Neural cell (in vitro differentiated cells): Measurements from ENCODE around the gene DHX40. TPM values are rescaled to one million over a fixed set of nuclear protein-coding genes. Genes with fewer than 3 reads are reported as not detected.
"Not testable (repeated sequence)": the region's sequence is repeated elsewhere in the genome, so short reads cannot be mapped to it uniquely, and the experiment has no call there.

Experiments
- H2AFZ ChIP-seq: fragments of 200-600, 300-800 bp; sonication (generic), shearing (Covaris generic); 2 replicates; pipeline ENCODE4 v1.6.0; 2014; ENCODE audit warnings: low read depth, mild to moderate bottlenecking, antibody characterized with exemption, low read length, moderate library complexity
- H3F3A ChIP-seq: fragments of 200-600 bp; shearing (Covaris generic); 2 replicates; pipeline ENCODE4 v1.6.1; 2016; ENCODE audit warnings: mild to moderate bottlenecking, moderate library complexity, mixed read lengths, antibody characterized with exemption, low read length; ENCODE audit not compliant: insufficient read depth, poor library complexity, severe bottlenecking
- H3K27ac ChIP-seq: fragments of 200-600, 300-800 bp; sonication (generic), shearing (Covaris generic); 2 replicates; pipeline ENCODE4 v1.5.1; 2014; ENCODE audit warnings: mild to moderate bottlenecking, low read length, moderate library complexity
- H3K27me3 ChIP-seq: fragments of 300-800, 200-600 bp; sonication (generic), shearing (Covaris generic); 2 replicates; pipeline ENCODE4 v1.6.0; 2014; ENCODE audit warnings: mild to moderate bottlenecking, low read depth, low read length, moderate library complexity; ENCODE audit not compliant: insufficient read depth
- H3K36me3 ChIP-seq: fragments of 300-800, 200-600 bp; sonication (generic), shearing (Covaris generic); 2 replicates; pipeline ENCODE4 v1.5.1; 2014; ENCODE audit warnings: mild to moderate bottlenecking, antibody characterized with exemption, low read length, moderate library complexity; ENCODE audit not compliant: insufficient read depth
- H3K4me2 ChIP-seq: fragments of 300-800, 200-600 bp; sonication (generic), shearing (Covaris generic); 2 replicates; pipeline ENCODE4 v1.6.0; 2014; ENCODE audit warnings: mild to moderate bottlenecking, low read length
- H3K4me3 ChIP-seq: fragments of 300-800, 200-600 bp; sonication (generic), shearing (Covaris generic); 2 replicates; pipeline ENCODE4 v1.5.1; 2014; ENCODE audit warnings: mild to moderate bottlenecking, low read length, moderate library complexity
- H3K79me2 ChIP-seq: fragments of 200-600 bp; shearing (Covaris generic); replicated peaks from 2 replicates; pipeline ENCODE4 v1.6.0; 2014; ENCODE audit warnings: mild to moderate bottlenecking, low read length, moderate library complexity; ENCODE audit not compliant: insufficient read depth
- H3K9ac ChIP-seq: fragments of 300-800, 200-600 bp; sonication (generic), shearing (Covaris generic); 2 replicates; pipeline ENCODE4 v1.6.1; 2016; ENCODE audit warnings: mild to moderate bottlenecking, low read length, mixed read lengths
- H3K9me2 ChIP-seq: fragments of 200-600 bp; shearing (Covaris generic); 2 replicates; pipeline ENCODE4 v1.6.1; 2016; ENCODE audit warnings: mild to moderate bottlenecking, low read length, mixed read lengths; ENCODE audit not compliant: insufficient read depth
- H3K9me3 ChIP-seq: fragments of 200-600, 300-800 bp; sonication (generic), shearing (Covaris generic); 2 replicates; pipeline ENCODE4 v1.6.1; 2016; ENCODE audit warnings: mild to moderate bottlenecking, mixed run types, low read length, moderate library complexity, mixed read lengths
- H4K20me1 ChIP-seq: fragments of 200-600 bp; shearing (Covaris generic); 2 replicates; pipeline ENCODE4 v1.6.1; 2016; ENCODE audit warnings: mild to moderate bottlenecking, mixed run types; ENCODE audit not compliant: insufficient read depth
- polyA plus RNA-seq: library from polyadenylated mRNA; depleted of rRNA; stranded (reverse); fragments of >200 nt; gene quantifications from 2 replicates; pipeline ENCODE4 v1.2.3, GENCODE V29; 2014
- small RNA-seq, 3 experiments: library from RNA; depleted of rRNA; stranded (forward); fragments of <200 nt; gene quantifications; one replicate each; pipeline ENCODE3, GENCODE V24; 2012

Gene DHX40
- polyA plus RNA-seq, 1 donor from 2014 or later = 130 TPM

DNA sequence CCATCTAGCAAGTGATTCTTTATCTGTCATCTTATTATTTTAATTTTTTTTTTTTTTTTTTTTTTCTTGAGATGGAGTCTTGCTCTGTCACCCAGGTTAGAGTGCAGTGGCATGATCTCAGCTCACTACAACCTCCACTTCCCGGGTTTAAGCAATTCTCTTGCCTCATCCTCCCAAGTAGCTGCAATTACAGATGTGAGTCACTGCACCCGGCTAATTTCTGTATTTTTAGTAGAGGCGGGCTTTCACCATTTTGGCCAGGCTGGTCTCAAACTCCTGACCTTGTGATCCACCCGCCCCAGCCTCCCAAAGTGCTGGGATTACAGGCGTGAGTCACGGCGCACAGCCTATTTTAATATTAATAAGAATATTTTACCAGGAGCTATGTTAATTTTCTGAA lies 91.2 kb downstream of the DHX40 start:
- H4K20me1 ChIP-seq = not testable (repeated sequence)

More for the DNA sequence above, 91.2 kb downstream of the DHX40 start:
- H3K79me2 ChIP-seq, H3K4me2 ChIP-seq, H3K4me3 ChIP-seq, H3K27me3 ChIP-seq, H3K27ac ChIP-seq, H3K9me2 ChIP-seq, H3K9me3 ChIP-seq, H3F3A ChIP-seq, H2AFZ ChIP-seq, H3K9ac ChIP-seq: not testable (repeated sequence)
- H3K36me3 ChIP-seq = peaks cover 24% of the 10 kb centered on the region

Small RNAs within 50 kb of the gene (small RNA-seq; reads per million reads assigned to genes)
- 0 to 0.08 (median 0) reads per million in 3 experiments for gene RNU4-13P

Other genes starting within 250 kb of the DHX40 start
- gene YPEL2, start 234.0 kb upstream of the DHX40 start, polyA plus RNA-seq = 16.1 and 17.0 TPM in 2 replicates
- 189 and 218 TPM in 2 replicates for gene CLTC, start 54.3 kb downstream of the DHX40 start, polyA plus RNA-seq
- gene PTRH2, start 141.8 kb downstream of the DHX40 start, polyA plus RNA-seq = 11.7 and 13.2 TPM in 2 replicates
- gene VMP1, start 142.0 kb downstream of the DHX40 start, polyA plus RNA-seq = 64.4 and 75.9 TPM in 2 replicates